HG02623 (cell line): ENCODE data around the gene FAM229B.
"Not testable (repeated sequence)": the region's sequence is repeated elsewhere in the genome, so short reads cannot be mapped to it uniquely, and the experiment has no call there.

Experiments
- ATAC-seq: cut with Tn5 transposase; IDR thresholded peaks from one replicate; pipeline ENCODE4 v1.9.1; 2021; ENCODE audit warnings: moderate library complexity; ENCODE audit not compliant: unreplicated experiment

FAM229B gene, protein sequence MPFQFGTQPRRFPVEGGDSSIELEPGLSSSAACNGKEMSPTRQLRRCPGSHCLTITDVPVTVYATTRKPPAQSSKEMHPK

DNA sequence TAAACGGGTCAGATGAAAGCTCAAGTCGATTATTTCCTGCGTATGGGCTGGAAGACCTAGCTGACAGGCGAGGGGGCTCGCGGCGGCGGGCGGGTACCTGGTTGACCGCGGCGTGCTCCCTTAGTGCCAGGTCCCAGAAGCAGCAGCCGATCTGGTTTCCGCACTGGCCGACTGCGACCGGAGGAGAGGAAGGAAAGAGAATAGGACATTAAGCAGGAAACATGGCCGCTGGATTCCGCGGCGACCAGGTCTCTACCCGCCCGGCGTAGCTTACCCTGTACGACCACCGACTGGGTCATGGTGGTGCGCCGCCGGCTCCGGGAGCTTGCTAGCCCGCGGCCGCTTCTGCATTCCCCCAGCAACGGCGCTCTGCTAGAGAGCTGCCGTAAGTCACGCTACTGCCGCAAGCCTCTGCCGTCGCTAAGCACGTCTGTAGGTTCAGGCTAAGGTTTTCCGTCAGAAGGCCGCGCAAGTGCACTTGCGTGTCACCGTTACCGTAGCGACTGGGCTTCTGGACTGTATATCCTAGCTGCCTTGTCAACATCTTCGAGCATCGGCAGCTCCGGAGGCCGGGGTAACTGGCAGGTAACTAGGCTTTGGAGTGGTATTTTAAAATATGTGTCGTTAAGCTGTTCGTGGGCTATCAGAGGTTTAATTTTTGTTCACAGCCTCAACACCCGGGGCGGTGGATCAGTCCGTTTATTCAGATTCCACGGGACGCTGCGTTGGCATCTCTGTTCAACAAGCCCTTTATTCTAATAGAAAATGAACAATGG lies at the start of gene FAM229B, which contains the start of gene TUBE1:
TSS of gene FAM229B (plus strand) at position 456 of the 776 bp plus-strand sequence. CDS start 11,693 bp downstream, outside the sequence.
TSS of gene TUBE1 (minus strand) at position 347 of the 776 bp plus-strand sequence. CDS start at position 299, 48 bp downstream.
- peak; percentile 97 for ATAC-seq

DNA sequence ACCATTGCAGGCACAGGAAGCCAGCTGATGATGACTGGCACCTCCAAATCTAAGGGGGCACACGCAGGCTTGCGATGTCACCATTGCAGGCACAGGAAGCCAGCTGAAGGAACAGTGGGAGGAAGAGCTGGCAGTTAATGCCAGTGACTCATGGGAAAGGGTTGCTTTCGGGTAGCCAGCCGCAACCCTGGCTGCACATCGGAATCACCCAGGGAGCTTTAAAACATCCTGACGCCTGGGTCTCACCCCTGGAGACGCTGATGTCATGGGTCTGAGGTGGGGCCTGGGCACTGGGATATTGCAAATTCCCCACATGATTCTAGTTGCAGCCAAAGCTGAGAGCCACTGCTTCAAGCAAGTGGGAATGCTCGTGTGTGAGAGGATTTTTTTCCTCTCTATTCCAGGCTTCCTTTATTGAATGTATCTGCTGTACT lies 49.6 kb upstream of the FAM229B start:
- ATAC-seq, result no peak

DNA sequence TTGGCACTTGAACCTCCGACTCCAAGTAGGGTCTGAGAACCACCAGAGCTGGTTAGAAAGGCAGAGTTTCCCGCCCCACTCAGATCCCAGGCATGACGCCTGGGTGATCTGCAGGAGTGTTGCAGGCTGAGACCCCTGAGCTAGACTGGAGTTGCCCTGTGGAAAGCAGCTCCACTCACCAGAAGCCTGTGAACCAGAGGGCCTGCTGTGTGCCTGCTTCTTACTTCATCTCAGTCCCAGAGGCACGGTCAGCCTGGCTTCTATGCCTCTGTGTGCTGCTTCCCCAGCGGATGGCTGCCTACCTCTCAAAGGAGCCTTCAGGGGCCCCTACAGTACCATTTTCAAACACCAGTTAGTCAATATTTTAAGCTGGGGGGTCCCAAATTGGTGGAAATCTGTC lies 49.1 kb upstream of the FAM229B start:
- ATAC-seq, result no peak

DNA sequence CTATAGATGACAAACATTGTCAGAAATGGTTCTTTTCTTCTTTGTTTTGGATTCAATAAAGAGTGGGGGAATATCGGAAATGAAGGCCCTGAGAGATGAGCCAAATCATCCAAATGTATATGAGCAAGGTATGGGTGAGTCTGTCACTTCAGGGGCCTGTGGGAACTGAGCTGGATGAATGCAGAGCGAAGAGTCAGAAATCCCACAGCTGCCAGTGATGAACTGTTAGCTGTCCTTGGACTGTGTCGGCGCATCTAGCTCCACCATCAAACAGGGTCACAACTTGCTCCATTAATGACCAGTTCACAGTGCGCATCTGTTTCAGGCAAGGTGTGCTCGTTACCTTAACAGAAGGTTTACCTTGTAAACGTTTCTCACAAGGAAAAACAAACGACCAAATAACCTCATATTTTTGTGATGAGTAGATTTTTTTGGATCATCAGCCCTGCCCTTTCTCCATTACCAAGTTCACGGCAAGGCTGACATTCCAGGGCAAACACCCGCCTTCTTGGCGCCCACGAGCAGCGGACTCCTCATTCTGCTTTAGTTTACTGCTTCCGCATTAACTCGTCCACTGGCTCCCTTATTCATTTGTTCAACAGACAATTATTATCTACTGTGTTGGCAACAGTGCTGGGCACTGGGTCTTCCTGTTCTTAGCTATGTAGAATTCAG lies 48.5 kb upstream of the FAM229B start:
- ATAC-seq, result no peak

DNA sequence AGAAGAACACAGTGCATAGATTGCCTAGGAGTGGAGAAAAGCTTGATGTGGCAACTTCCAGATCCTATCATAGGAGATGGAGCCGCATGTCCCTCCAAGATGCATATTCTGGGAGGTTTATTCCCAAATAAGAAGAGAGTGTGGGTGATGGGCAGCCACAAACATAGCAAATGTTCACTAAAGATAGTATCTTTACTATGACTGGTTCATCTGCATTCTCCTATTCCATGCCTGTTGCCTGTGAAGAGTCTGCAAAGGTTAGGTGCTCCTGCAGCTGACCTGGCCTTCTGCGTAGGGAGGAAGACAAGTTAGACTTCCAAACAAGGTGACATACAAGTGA lies 48.0 kb upstream of the FAM229B start:
- no peak for ATAC-seq

DNA sequence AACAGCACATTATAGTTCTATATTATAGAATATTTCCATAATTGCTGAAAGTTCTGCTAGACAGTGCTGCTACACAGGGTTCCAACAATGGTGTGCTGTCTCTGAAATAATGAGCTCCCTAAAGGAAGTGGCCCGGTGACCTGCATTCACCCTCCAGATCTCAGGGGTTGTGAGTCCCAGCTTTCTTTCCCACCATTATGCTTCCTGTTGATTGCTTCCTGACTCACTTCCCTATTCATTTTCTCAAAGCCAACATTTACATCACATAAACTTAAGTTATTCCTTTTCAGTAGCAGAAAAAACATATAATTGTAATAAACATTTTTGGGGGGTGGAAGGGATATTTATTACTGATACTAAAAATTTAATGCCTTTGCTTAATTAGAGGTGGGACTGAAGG lies 46.4 kb upstream of the FAM229B start:
- no peak for ATAC-seq

DNA sequence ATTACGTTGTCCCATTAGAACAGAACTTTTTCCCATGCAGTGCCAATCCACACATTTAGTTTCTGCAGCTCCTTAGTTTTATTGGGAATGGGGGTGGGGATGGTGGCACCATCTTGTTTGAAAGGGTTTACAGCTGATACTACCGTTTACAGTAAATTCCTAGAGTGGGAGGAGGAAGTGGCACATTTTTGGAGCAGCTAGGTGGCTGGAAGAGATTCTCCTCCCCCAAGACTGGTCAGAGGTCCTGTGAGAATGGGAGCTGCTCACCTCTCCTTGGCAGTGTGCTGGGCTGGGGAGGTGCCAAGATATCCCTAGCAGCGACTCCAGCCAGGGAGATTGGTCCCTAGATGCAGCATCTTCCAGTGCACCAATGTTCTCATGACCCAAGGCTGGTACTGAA lies 45.9 kb upstream of the FAM229B start:
- no peak for ATAC-seq

DNA sequence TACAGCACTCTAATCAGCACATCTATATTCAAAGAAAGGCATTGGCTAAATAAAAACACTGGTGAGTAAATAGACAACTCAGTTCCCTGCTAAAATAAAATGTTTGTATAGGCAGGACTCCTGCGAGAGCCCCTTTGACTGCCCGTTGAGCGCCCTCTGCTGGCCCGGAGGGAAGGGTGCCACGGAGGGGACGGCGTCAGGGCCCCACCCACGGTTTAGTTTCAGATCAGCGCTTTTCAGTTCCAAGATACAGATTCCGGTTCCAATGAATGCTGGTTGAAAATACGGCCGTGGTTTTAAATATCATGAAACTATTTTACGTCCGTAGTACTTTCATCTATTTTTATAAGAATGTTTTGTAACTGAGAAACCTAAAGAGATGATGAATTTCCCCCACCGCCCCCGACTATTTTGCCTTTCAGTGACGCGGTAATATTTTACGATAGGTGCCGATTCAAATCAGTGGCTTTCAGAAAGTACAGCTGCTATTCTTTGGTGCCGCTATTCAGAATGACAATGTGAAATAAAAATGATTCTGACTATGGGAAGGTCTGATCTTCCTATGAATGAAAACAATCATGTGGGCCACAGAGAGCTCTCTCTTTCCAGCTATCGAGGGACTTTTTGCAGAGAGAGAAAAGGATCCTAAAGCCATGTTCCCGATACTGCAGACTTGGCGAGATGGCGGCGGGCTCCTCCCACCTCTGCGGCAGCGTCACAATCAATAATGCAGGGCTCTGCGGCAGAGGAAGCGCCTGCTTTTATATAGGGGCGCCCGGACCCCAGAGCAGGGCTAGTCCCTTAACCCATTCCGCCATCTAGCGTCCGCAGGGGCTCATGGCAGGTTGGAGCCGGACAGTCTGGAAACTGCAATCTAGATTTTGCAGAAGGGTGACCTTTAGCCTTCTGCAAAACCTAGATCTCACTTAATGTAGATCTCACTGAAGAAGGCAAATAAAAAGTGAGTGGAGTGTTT lies 44.1 kb upstream of the FAM229B start:
- peak; percentile 90 for ATAC-seq

DNA sequence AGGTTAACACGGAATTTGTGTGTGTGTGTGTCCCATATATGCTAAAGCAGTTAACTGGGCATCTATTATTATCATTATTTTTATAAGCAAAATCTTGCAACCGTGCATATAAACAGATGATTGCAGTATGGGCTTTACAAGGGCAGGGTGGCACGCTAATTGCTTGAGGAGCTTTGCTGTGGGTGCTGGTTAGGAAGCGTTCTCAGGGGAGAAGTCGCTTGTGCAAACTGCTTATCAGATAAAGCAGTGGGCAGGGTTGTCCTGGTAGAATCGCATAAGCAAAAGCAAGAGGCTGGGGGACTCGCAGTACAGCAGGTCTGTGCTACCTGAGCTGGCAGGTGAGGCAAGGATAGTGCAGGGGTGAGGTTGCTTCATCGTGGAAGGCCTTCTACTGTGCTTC lies 43.2 kb upstream of the FAM229B start:
- no peak for ATAC-seq

DNA sequence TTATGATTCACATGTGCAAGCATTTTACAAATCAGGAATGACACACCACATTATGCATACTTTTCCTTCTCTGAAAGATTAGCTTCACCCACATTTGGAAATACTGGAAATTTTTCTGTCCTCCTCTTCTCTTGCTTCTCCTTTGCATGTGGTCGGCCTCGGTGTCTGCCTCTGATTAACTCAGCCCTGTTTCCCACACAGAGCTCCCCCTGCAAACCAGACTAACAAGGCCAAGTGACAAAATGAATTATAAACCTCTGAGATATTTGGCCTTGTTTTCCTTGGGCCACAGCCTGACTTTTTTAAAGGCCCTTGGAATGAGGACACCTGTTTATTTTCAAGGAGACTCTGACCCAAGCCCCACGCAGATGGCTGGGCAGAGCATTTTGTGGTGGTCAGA lies 42.5 kb upstream of the FAM229B start:
- ATAC-seq, result no peak

DNA sequence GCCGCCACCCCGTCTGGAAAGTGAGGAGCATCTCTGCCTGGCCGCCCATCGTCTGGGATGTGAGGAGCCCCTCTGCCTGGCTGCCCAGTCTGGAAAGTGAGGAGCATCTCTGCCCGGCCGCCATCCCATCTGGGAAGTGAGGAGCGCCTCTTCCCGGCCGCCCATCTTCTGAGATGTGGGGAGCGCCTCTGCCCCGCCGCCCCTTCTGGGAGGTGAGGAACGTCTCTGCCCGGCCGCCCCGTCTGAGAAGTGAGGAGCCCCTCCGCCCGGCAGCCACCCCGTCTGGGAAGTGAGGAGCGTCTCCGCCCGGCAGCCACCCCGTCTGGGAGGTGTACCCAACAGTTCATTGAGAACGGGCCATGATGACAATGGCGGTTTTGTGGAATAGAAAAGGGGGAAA lies 39.9 kb upstream of the FAM229B start:
- not testable (repeated sequence) for ATAC-seq

DNA sequence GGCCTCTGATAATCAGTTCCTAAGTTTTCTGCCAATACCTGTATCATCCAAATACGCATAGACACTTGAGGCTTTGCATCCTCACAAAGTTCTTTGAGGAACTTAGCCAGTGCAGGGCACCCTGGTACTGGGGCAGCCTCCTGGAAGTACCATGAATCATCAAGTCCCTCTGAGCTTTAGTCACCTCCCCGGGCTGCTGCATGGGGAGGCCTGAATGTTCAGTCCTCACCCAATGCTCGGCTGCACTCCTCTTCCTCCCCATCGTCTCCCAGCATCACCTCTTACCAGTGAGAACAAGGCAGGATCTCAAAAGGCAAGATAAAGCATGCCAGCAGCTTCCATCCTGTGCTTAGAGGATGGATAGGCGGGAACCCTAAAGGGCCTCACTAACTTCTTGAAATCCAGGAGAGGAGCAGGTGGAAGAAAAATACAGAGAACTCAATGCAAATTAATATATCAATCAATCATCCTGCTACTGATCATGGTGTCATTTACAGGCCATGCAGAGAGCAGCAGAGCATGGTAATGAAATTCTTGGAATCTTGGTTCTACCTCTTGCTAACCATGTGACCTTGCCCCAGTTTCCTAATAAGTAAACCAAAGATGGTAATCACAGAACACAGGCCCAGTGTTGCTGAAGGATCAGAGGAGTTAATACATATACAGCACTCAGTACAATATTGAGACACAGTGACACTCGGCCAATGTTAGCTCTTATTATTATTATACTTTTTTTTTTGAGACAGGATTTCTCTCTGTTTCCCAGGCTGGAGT lies 38.2 kb upstream of the FAM229B start:
- no peak for ATAC-seq

DNA sequence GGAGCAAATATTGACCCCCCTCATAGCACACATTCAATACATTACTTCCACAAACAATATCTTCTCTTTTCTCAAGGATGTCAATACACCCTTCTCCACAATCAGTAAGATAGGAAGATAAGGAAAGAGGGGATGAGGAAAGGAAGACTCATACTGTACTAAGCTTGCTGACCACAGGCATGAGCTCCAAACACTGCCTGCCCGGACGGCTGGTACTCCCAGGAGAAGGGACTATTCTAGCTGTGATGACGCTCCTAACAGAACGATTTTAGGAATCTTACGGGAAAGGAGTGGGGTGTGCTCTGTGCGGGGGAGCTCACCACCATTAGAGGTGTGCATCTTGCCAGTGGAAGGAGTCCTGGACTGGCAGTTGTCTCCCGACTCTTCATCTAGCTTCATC lies 37.4 kb upstream of the FAM229B start:
- no peak for ATAC-seq

DNA sequence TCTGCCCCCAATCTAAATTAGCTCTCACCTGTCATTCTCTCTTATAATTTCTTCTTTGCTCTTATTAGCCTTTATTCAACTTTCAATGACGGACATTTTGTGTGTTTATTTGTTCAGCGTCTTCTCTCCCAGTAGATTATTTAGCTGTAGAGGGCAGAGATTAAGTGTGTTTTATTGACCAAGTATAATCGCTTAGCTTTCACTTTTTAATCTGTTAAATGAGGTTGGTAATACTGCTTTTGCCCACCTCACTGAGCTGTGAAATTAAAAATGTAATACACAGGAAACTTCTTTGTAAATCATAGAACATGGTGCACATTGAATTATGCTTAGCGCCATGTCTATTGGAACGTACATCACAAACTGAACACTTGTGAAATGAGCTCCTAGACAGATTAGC lies 37.0 kb upstream of the FAM229B start:
- no peak for ATAC-seq

DNA sequence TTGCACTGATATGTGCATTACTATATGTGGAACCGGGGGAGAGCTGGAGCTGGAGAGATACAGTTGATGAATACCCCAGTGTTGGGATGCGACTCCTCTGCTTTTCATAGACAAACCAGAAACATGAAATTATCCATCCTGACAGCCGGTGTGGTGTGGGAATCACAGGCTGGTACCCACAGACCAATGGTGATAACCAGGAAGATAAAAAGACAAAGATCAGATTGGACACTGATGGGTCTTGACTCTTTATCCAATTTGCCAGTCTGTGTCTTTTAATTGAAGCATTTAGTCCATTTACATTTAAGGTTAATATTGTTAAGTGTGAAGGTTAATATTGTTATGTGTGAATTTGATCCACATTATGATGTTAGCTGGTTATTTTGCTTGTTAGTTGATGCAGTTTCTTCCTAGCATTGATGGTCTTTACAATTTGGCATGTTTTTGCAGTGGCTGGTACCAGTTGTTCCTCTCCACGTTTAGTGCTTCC lies 36.1 kb upstream of the FAM229B start:
- not testable (repeated sequence) for ATAC-seq

DNA sequence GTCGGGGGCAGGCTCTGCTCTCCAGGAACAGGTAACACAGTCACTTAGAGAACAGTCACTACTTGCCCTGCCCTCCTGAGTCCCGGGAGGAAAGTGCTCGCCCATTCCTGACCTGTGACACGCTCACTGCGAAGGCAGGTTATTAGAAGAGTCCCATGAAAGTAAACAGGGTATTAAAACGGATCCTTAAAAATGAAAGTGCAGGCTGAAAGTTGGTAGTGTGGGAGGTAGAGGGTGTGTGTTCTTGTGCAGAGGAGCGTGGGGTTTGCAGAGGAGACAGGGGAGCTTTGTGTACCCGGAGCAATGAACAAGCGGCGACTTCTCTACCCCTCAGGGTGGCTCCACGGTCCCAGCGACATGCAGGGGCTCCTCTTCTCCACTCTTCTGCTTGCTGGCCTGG lies 33.4 kb upstream of the FAM229B start, which contains the start of gene CCN6:
TSS of gene CCN6 (plus strand) at position 104 of the 400 bp plus-strand sequence. CDS start at position 358, 254 bp downstream.
- no peak for ATAC-seq

DNA sequence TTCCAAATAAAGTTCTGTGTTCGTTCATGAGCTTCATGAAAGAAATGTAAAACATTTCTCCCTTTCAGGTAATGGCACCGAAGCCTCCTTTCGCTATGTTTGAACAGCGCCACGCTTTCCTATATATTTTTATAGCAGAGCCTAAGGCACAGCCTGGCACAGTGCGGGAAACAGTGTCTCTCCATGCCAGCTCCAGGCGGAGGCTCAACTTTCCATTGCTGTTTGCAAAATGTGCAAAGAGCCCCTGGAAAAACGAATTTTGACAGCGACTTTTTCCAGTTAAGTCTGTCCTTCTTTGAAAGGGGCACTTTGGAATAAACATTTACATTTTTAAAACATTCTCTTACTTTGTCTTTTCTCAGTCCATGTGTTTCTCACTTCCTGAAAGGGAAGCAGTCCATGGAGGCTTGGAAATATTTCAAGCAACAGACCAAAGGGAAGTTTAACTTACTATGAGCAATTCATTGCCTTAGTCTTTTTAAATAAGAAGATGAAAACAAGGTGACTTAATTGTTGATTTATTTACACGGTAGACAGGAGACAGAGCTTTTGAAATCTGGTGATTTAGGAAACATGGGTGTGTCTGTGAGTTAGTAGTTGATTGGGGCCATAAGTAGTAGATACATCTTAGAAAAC lies 32.7 kb upstream of the FAM229B start:
- ATAC-seq, result no peak

DNA sequence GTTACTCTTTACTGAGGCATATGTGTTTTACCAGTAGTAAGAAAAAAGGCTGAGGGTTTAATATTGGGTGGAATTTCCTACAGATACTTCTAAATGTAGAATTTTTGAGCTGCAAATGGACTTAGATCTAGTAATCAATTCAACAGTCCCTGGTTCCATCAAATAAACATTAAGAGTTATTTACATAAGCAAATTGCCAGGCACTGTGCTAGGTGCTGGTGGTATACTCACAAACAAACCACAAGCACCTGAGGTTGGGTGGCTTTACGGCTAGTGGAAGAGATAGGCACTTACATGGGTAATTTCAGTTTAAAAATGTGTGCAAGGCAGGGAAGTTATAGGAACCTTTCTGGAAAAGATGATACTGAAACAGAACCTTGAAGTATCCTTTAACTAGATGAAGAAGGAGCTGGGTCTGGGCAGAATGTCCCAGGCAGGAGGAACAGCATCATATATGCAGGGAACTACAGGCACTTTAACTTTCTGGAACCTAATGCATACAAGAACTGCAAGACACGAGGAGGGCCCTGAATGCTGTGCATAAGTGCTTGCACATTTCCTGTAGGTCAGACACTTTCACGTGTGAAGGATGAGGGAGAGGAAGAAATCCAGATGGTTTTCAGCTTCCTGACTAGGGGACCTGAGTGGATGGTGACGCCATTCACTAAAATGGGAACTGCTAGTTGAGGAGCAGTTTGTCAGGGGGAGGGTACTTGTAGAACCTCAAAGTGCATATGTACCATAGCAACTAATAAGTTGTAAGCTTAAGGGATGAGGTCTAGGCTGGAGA lies 29.0 kb upstream of the FAM229B start:
- ATAC-seq, result no peak

DNA sequence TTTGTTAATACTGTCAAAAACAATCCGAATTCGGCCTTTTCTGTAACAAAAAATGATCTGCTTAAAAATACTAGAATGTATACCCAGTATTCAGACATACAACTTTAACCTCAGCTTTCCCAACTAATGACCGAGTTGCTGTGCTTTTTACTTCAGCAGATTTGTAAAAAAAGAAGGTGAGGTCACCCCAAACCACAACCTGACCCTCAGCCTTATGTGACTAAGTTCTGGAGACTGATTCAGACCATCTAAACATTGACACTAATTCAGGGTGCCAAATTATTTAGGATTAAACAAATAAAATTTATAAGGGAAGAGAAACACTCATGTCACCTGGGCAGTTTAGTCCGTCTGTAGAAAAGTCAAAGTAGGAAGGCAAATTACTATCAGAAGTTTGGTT lies 25.8 kb upstream of the FAM229B start:
- ATAC-seq, result no peak
